ENCODE measurements around the gene PALD1.

GRCh38 chr10:70557876-70558275, 79.3 kb downstream of the PALD1 start:
- TF ChIP-seq CTCF (IDR thresholded peaks at IDR 0.05) (no peak), POLR2A (IDR thresholded peaks at IDR 0.05) (no peak)

All from body of pancreas (tissue), 4 donors.